Spleen (tissue), 7 donors: ENCODE results near the gene RAP2A.
A peak's percentile ranks its signal among the peaks of the same experiment; 100 is the strongest.

Experiments
- POLR2A ChIP-seq, 3 donors: fragments of 450-650 bp; IDR thresholded peaks; one replicate each; pipeline ENCODE4 v1.5.1; 2017; ENCODE audit warnings: antibody characterized with exemption in 3 of 3, mild to moderate bottlenecking in 1 of 3
- POLR2AphosphoS5 ChIP-seq, 3 donors: sonication (generic); formaldehyde crosslinking; IDR thresholded peaks; one replicate each; pipeline ENCODE4 v1.5.1; 2017; ENCODE audit warnings: antibody characterized with exemption in 3 of 3
- TF ChIP-seq, protein P1 (sequence below), 11 experiments: fragments of 200-600 bp in 7 of 11; fragments of 450-650 bp in 4 of 11; sonication (generic) in 4 of 11; IDR thresholded peaks in 8 of 11; conservative IDR thresholded peaks in 3 of 11; 1 replicate in 7 of 11; 2 replicates in 4 of 11; pipeline versions ENCODE4 v1.4.0 to v1.8.0; 2016 to 2021; ENCODE audit warnings: antibody characterized with exemption in 11 of 11, inconsistent platforms in 4 of 11, mild to moderate bottlenecking in 1 of 11
- donor health status: DM: no; HTN: no; CAD: no; lungs with moderate emphysema.
- donor health status: DM: no; HTN: no; CAD: no.
- donor health status: DM: no; HTN: no; CAD: no.

DNA sequence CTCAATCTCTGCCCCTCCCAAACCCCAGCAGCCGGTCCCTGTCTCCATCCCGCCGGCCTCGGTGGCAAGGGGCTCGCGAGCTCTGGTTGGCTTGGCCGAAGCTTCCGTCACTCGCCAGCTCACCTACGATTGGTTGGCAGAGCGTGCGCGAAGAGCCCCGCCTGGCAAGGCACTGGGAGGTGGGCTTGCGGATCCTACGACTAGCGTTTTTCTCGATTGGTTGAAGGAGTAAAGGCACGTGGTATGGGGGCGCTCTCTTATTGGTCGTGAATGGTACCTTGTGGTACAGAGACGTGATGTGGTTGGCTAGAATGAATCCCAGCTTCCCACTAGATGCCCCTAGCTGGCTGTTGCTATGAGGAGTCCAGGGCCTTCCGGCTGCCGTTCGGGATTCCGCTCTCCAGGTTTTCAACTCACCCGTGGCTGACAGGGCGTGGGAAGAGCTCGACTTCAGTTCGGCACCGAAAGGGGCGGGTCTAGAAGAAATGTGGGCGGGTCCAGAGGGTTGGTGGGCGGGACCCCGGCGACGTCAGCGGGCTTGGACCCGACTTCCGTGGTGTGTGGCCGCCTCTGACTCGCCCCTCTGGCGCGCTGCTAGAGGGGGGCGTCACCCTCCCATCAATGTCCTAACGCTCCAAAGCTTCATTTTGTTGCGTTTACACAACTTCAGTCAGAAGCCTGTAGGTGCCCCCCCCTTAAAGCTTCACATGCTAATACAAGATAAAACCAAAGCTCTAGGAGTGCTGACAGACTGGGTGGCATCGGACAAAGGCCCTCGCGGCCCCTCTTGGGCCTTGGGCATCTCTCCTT, 847 bp upstream of the RAP2A start:
- peak; percentile 5 to 57 (median 25) for TF ChIP-seq POLR2A (IDR thresholded peaks at IDR 0.05)
- TF ChIP-seq, protein P1, sequence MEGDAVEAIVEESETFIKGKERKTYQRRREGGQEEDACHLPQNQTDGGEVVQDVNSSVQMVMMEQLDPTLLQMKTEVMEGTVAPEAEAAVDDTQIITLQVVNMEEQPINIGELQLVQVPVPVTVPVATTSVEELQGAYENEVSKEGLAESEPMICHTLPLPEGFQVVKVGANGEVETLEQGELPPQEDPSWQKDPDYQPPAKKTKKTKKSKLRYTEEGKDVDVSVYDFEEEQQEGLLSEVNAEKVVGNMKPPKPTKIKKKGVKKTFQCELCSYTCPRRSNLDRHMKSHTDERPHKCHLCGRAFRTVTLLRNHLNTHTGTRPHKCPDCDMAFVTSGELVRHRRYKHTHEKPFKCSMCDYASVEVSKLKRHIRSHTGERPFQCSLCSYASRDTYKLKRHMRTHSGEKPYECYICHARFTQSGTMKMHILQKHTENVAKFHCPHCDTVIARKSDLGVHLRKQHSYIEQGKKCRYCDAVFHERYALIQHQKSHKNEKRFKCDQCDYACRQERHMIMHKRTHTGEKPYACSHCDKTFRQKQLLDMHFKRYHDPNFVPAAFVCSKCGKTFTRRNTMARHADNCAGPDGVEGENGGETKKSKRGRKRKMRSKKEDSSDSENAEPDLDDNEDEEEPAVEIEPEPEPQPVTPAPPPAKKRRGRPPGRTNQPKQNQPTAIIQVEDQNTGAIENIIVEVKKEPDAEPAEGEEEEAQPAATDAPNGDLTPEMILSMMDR (IDR thresholded peaks at IDR 0.05 in 8 of 11, conservative IDR thresholded peaks at IDR 0.05 in 3 of 11), result peak in 2 of 11 experiments; percentile 13 to 14
- TF ChIP-seq POLR2AphosphoS5 (IDR thresholded peaks at IDR 0.05), result peak; percentile 90 to 92 (median 92)
